Inferior parietal cortex (tissue), 1 donor: ENCODE measurements around the gene SH3RF2.
A peak's percentile ranks its signal among the peaks of the same experiment; 100 is the strongest.

Experiments
- DNase-seq: peaks from one replicate; pipeline ENCODE4 v3.0.0-alpha.2; 2016; ENCODE audit errors: extremely low spot score

SH3RF2 gene

GRCh38 chr5:146041180-146041789, 104.9 kb downstream of the SH3RF2 start:
- no peak for DNase-seq

DNA sequence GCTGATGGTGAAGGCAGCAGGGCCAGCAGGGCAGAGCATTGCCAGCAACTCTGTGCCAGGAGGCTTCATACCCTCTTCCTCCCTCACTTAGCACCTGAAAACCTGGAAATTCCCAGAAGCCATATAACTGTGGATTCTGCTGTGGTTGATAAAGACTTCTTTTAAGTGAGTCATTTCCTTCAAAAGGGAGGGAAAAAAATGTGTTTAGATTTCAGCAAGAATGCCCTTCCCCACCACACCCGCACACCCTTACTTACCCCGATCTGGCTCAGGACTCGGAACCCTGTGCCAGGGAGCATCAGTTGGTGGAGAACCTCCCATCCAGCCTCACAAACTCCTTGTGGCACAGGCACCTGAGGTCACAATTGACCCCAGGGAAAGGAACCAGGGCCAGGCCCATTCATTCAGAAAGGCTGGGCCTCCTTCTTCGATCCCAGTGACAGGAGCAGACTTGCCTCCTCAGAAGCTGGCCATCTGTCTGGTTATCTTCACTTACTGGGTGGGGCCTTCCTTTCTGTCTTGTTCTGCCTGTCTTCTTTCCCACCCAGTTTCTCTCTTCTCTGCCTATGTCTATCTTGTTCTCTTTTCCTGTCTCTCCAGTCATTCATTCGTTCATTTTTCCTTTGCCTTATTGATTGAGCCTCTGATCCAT, 106.4 kb downstream of the SH3RF2 start:
- no peak for DNase-seq

DNA sequence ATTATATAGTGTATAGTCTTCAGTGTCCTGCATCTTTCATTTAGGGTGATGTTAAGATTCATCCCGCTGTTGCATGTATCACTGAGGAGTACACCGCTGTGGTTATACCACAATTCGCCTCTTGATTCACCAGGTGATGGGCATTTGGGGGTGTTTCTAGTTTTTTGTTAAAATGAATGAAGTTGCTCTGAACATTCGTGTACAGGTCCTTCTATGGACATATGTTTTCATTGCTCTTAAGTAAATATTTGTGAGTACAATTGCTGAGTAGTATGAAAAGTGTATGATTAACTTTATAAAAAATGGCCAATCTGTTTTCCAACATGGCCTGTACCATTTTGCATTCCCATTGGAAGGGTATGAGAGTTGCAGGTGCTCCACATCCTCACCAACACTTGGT, 107.3 kb downstream of the SH3RF2 start:
- DNase-seq: no peak

GRCh38 chr5:146047396-146047795, 111.0 kb downstream of the SH3RF2 start:
- no peak for DNase-seq

DNA sequence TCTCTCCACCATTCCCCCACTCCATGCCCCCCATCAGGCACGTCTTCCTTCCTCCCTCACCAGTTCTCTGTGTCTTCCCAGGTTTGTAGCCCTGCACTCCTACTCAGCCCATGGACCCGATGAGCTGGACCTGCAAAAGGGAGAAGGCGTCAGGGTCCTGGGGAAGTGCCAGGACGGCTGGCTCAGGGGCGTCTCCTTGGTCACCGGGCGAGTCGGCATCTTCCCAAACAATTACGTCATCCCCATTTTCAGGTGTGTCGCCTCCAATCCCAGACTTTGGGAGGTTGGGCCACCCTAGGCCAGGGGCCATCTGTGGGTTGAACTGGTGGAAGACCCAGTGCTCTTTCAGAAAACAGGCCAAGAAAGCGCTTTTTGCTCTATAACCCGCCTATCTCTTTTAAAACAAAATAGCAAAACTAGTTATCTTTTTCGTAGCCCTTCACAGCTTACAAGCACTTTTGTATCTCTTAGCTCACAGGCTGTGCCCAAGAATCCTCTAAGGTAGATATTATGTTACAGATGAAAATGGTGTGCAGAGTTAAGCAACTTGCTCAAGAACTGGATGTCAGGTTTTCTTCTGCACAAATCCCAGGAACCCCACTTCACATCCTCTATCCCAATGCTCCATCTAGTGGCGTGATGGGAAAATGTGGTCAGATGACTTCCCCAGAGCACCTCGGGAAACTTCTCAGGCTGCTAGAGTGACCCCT, 112.8 kb downstream of the SH3RF2 start:
- DNase-seq: peak; percentile 80

DNA sequence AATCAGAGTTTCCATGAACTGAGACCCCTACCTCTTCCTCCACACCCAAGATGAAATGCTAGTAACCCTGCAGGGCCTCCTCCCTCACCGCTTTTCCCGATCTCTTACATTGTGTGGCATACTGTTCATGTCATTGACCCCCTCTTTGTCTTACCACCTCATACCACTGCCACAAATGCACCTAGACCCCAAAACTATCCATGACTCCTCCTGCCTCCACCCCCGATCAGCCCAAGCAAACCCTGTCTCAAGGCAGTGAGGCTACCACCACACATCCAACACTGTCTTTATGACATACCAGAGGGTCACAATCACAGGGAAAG, 113.3 kb downstream of the SH3RF2 start:
- no peak for DNase-seq

DNA sequence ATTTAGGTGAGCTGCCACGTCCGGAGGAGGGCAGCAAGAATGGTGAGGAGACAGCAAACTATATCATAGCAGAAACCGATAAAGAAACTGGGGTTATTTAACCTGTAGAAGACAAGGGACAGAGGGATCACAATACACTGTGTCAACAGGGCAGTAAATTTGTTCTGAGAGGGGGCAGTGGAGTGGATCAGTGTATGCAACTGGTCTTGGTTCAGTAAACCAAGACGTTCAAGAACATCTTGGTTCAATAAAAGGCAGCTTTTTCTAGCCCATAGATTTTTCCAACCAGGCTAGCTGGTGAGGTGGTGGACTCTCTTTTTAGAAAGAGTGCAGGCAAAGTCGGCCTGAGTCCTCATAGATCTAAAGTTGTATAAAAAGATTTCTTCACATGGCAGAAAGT, 113.7 kb downstream of the SH3RF2 start:
- no peak for DNase-seq

DNA sequence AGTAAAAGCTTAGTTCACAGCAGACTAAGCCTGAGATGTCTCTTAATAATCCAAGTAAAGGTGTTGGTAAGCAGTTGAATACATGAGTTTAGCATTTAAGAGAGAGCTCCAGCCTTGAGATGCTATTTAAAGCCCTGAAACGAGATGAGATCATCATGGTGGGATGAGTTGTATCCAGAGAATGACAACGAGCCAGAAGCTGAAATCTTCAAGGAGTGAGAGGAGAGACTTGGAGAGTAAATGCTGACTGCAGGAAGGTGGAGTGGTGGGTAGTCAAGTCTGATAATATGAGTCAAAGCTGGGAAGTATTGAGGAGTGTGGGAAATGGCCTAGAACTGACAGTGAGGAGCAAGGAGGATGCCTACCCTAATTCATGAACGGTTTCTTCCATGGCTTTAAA, 115.3 kb downstream of the SH3RF2 start:
- peak; percentile 42 for DNase-seq

GRCh38 chr5:146052780-146053179, 116.4 kb downstream of the SH3RF2 start:
- DNase-seq: no peak

DNA sequence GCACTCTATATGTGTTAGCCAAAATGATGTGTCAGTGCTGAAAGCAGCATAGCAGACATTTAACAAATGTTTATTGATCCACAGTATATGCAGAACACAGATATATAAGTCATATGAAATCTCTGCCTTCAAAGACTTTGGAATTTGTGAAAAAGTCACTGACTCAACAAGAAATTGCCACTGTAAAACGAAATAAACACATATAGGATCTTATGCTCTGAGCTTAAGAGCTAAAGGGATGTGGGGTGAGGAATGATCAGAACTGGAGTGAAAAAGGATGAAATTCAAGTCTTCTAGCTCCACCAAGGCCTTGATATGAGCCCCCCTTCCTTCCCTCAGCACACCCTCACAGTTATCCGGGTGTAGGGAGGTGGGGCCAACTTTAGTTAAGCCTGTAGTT, 119.1 kb downstream of the SH3RF2 start:
- DNase-seq: no peak

DNA sequence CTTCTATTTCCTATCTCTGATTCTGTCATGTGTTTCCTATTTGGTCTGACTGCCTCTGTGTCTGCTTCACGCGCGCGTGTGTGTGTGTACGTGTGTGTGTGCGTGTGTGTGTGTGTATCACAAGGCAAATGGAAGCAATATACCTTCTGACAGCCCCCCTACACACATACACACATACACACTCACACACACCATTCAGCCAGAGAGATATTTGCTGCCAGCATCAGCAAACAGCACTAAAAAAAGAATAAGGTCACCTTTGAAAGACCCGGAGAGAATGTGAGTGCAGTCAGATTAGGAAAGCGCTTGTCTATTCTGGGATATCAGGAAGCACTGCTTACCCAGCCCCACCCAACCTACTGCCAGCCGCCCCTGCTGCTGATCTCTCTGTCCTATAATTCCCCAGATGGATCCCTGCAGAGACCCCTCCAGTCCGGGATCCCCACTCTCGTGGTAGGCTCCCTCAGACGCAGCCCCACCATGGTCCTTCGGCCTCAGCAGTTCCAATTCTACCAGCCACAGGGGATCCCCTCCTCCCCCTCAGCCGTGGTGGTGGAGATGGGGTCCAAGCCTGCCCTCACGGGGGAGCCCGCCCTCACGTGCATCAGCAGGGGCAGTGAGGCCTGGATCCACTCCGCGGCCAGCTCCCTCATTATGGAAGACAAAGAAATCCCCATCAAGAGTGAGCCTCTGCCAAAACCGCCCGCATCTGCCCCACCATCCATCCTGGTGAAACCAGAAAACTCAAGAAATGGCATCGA, 123.3 kb downstream of the SH3RF2 start:
- no peak for DNase-seq

DNA sequence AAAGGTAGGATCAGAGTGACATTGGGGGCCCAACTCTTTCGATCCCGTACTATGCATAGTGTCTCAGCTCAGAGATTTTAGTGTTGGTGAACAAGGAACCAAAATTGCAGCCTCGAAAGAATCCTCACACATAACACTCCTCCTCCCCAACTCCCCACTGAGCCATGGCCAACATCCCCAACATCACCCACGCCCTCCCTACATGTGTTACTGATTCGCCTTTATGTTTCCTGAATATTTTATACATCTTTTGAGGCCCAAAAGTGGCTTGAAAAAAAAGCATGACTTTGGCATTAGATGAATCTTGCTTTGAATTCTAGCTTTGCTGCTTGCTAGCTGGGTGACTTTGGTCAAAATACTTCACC, 123.8 kb downstream of the SH3RF2 start:
- DNase-seq: no peak

GRCh38 chr5:146066968-146067367, 130.6 kb downstream of the SH3RF2 start:
- no peak for DNase-seq

DNA sequence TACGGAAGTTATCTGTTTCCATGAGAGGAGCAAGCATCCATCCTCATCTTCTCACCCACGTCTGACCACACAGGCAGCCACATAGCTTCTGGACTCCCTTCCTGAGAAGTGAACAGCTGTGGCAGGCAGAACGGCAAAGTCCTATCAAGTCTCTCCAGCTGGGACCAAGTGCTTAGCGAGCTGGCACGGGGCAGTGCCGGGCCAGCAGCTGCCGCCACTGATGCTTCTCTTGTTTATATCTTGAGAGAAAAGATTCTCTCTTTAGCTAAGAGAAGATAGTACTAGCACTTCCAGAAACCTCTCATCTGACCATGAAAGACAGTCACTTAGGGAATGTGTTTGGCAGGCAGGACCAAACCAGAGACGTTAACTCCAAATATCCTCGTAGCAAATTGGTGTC, 131.8 kb downstream of the SH3RF2 start:
- no peak for DNase-seq

DNA sequence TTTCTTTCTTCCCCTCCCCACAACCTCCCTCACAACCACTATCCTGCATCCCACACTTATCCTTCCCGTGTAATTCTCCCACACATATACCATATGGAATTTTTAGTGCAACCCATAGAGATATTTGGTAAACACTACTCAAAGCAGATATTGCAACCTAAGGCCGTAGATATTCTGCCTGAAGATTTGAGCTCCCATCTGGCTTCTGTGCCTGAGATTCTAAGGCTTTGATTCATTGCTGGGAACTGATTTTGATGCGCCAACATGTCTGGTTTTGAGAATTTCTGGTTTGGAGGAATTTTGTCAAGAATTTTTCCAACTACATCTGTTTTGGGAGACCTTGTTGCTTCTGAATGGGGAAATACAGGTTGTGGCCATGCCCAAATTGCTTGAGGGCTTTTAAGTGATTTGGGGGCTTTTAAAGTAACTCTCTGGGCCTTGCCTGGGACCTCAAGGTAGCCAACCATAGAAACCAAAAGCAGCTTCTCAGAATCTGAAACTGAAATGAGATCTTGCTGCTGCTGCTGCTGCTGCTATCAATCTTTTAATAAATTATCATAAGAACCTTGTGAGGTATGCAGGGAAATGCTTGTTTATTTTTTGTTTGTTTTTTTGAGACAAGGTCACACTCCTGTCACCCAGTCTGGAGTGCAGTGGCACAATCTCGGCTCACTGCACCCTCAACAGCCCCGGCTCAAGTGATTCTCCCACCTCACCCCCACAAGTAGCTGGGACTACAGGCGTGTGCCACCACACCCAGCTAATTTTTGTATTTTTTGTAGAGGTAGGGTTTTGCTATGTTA, 132.8 kb downstream of the SH3RF2 start:
- no peak for DNase-seq

- DNase-seq: no peak
These were observed 133.4 kb downstream of the SH3RF2 start for GRCh38 chr5:146069780-146070099.

DNA sequence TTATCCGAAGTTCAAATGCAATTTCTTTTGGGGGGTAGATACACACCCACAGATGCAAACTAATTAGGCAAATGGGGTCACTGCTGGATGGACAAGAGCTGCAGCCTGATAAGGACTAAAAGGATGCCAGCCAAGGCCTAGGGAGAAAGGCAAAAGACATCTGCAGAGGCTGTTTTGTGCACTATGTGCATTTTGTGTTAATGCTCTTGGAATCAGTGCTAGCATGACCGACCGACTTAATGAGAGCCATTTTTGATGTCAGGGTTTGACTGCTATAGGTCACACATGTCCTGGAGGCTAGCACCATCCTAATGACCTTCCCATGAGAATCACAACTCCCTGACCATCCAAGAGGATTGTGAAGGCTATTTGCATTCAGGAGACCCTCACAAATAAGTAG, 134.4 kb downstream of the SH3RF2 start:
- DNase-seq: no peak

- DNase-seq: no peak
These were observed 134.8 kb downstream of the SH3RF2 start for GRCh38 chr5:146071171-146071570.

GRCh38 chr5:146072595-146072994, 136.2 kb downstream of the SH3RF2 start:
- DNase-seq: no peak

- DNase-seq: no peak
These were observed 137.0 kb downstream of the SH3RF2 start for GRCh38 chr5:146073239-146073900.

DNA sequence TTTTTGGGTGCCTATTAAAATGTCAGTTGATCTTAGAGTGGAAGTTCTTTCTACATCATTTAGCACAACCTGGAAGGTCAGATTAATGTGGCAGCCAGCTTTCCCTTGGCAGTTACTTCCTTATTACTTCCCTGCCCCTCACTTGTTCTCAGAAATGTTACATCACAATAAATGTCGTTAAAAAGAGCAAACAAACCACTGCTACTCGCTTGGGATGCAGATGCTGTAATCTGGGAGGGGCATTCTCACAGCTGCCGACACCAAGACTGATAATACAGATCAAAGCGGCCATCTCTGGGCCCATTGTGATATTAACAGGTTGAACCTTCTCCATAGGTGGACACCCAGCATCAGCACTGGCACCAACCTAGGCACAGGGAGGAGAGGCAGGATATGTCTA, 139.7 kb downstream of the SH3RF2 start:
- no peak for DNase-seq

GRCh38 chr5:146076455-146076854, 140.1 kb downstream of the SH3RF2 start:
- no peak for DNase-seq
